ENCODE results near the gene UBALD2. TPM values are rescaled to one million over a fixed set of nuclear protein-coding genes. Genes with fewer than 3 reads are reported as not detected.

The UBALD2 gene
- total and polyA plus RNA-seq, 2 of the 13 experiments (the other 11 are each of a cell fraction or from before 2014, with no cell fraction given) = 3.3 to 89.7 TPM

GRCh38 chr17:76279742-76280287 is 14.7 kb downstream of the UBALD2 start (continued):
- no peak for TF ChIP-seq NR0B2 (CRISPR knock-in tag; IDR thresholded peaks at IDR 0.05)
- TF ChIP-seq ADNP (CRISPR knock-in tag; IDR thresholded peaks at IDR 0.05) = peak; percentile 18; the same call in 1 of the 2 replicates
- TF ChIP-seq ZNF430 (CRISPR knock-in tag; IDR thresholded peaks at IDR 0.05) = 0 out of 2 replicates have a peak, but pooled peaks have one; percentile 11
- TF ChIP-seq RFXANK (CRISPR knock-in tag; IDR thresholded peaks at IDR 0.05) = no peak
- TF ChIP-seq PLRG1 (conservative IDR thresholded peaks at IDR 0.05) = no peak
- TF ChIP-seq PCBP1 (IDR thresholded peaks at IDR 0.05; ENCODE audit: borderline replicate concordance, low read depth, low read length) = no peak
- TF ChIP-seq RELA (CRISPR knock-in tag; IDR thresholded peaks at IDR 0.05) = no peak
- TF ChIP-seq FOXO4 (CRISPR knock-in tag; conservative IDR thresholded peaks at IDR 0.05) = no peak
- TF ChIP-seq, protein P1, sequence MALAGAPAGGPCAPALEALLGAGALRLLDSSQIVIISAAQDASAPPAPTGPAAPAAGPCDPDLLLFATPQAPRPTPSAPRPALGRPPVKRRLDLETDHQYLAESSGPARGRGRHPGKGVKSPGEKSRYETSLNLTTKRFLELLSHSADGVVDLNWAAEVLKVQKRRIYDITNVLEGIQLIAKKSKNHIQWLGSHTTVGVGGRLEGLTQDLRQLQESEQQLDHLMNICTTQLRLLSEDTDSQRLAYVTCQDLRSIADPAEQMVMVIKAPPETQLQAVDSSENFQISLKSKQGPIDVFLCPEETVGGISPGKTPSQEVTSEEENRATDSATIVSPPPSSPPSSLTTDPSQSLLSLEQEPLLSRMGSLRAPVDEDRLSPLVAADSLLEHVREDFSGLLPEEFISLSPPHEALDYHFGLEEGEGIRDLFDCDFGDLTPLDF (CRISPR knock-in tag; IDR thresholded peaks at IDR 0.05) = no peak
- no peak for TF ChIP-seq NCOA1 (CRISPR knock-in tag; IDR thresholded peaks at IDR 0.05)
- TF ChIP-seq ARNT2 (CRISPR knock-in tag; IDR thresholded peaks at IDR 0.05; ENCODE audit: low read depth) = no peak
- no peak for TF ChIP-seq ZNF260 (CRISPR knock-in tag; IDR thresholded peaks at IDR 0.05; ENCODE audit: borderline replicate concordance, low read depth)
- TF ChIP-seq ETV5 (CRISPR knock-in tag; IDR thresholded peaks at IDR 0.05; ENCODE audit: borderline replicate concordance) = no peak
- no peak for TF ChIP-seq FOXK2 (IDR thresholded peaks at IDR 0.05)
- TF ChIP-seq ZBTB7A (CRISPR knock-in tag; IDR thresholded peaks at IDR 0.05) = no peak
- no peak for TF ChIP-seq ZNF841 (CRISPR knock-in tag; IDR thresholded peaks at IDR 0.05; ENCODE audit: borderline replicate concordance)
- no peak for TF ChIP-seq RERE (CRISPR knock-in tag; IDR thresholded peaks at IDR 0.05; ENCODE audit: low read depth)
- no peak for TF ChIP-seq ZNF713 (CRISPR knock-in tag; IDR thresholded peaks at IDR 0.05)
- no peak for TF ChIP-seq CREBL2 (CRISPR knock-in tag; IDR thresholded peaks at IDR 0.05; ENCODE audit: borderline replicate concordance)
- 0 out of 2 replicates have a peak, but pooled peaks have one; percentile 12 for TF ChIP-seq ZNF747 (CRISPR knock-in tag; IDR thresholded peaks at IDR 0.05; ENCODE audit: borderline replicate concordance)
- TF ChIP-seq MXD1 (CRISPR knock-in tag; IDR thresholded peaks at IDR 0.05) = 0 out of 2 replicates have a peak, but pooled peaks have one; percentile 21
- no peak for TF ChIP-seq ZNF83 (CRISPR knock-in tag; IDR thresholded peaks at IDR 0.05; ENCODE audit: borderline replicate concordance)

Data from HepG2 (cell line).